Suppressor macrophage treated with lipopolysaccharide for 4 hours (primary cell): Measurements from ENCODE around the gene DENND4A.
A peak's percentile ranks its signal among the peaks of the same experiment; 100 is the strongest.
"Not testable (repeated sequence)": the region's sequence is repeated elsewhere in the genome, so short reads cannot be mapped to it uniquely, and the experiment has no call there.

Source experiments
- DNase-seq: peaks from one replicate; pipeline ENCODE4 v3.0.0-alpha.2; 2020

Gene DENND4A

GRCh38 chr15:65626856-65627255, 165.2 kb downstream of the DENND4A start:
- no peak for DNase-seq

DNA sequence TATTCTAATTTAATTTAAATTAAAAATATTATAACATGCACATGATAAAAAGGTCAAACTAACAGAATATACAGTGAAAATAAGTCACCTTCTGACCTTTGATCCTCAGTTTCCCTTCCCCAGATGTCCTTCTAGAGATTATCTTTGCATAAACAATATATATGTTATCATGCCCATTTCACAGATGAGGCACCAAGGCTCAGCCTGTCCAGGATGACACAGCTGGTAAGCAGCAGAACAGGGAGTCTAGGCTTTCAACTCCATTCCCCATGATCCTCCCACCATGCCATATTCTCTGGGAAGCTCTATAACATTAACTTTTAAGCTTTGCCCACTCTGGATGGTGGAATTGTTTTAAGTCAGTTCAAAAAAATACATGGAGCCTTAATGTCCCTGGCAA, 169.0 kb downstream of the DENND4A start:
- DNase-seq, result no peak

- no peak for DNase-seq
These were observed 170.5 kb downstream of the DENND4A start, which contains the start of gene SLC24A1 for GRCh38 chr15:65621638-65622037. SLC24A1 (plus strand) TSS chr15:65621938; CDS start chr15:65624081, 2,143 bp downstream.

DNA sequence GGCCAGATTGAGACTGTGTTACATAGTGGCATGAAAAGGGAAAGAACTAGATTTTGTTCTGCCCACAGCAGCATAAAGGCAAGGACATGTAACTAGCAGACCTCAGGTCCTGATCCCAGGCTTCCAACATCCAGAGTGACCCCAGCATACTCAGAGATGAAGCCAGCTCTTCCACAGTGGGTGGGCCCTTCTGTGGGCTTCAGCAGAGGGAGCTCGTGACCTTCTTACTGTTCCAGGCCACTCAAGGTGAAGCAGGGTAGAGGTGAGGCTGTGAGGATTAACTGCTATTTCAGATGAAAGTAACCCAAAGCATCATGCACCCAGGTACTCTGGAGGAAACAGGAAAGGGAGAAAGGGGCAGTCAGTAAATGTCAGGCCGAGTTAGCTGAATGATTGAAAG, 171.3 kb downstream of the DENND4A start:
- no peak for DNase-seq

DNA sequence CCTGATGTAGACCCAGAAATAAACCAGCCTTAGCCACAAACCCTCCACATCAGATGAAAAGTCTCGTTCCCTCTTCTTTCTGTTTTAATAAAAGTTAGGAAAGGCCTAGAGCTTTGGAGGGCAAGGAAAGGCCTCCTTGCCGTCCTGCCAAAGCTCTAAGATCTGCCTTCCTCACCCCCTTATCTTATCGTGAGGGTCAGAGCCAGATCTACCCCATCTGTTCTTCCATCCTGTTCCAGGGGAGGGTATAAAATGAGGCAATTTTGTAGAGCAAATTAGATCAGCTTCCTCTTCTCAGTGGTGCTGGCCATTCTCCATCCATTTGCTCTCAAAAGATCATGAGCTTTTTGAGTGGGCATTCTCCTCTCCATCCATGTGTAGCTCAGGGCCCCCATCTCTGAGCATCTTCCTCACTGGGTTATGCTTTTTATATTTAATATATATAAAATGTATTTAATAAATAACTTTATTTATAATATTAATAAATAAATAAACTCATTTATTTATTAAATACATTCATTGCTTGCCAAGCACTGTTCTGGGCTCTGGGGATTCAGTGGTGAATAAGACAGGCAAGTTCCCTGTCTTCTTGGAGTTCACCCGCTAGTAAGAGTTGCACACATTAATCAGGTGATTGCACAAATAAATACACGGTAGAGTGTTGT, 172.3 kb downstream of the DENND4A start:
- no peak for DNase-seq

DNA sequence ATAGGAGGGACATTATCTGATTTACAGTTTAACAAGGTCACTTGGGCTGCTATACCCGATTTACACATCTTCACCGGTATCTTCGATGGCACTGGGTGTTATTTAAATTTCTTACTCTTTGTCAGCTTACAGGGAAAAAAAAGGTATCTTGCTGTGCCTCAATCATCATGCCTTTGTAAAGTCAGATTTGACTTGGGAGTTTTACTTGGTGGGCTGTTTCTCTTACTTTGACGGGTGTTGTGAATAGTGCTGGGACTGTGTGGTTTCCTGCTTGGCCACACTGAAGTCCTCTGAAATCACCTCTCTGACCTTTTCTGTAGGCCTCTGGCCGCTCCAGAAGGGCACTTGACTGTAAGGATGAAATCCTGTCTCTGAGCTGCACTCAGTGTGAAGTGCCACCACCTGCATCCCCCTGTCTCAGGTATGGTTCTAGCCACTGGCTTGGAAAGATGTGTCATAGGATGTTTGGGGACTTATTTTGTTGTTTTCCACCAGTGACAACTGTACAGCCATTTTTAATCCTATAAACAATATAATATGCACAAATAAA, 173.5 kb downstream of the DENND4A start:
- DNase-seq, result no peak

- not testable (repeated sequence) for DNase-seq
These were observed 176.2 kb downstream of the DENND4A start for GRCh38 chr15:65615887-65616286.

- peak; percentile 47 for DNase-seq
These were observed 178.9 kb downstream of the DENND4A start for GRCh38 chr15:65612949-65613744.

GRCh38 chr15:65612616-65612946, 179.5 kb downstream of the DENND4A start:
- peak; percentile 55 for DNase-seq

DNA sequence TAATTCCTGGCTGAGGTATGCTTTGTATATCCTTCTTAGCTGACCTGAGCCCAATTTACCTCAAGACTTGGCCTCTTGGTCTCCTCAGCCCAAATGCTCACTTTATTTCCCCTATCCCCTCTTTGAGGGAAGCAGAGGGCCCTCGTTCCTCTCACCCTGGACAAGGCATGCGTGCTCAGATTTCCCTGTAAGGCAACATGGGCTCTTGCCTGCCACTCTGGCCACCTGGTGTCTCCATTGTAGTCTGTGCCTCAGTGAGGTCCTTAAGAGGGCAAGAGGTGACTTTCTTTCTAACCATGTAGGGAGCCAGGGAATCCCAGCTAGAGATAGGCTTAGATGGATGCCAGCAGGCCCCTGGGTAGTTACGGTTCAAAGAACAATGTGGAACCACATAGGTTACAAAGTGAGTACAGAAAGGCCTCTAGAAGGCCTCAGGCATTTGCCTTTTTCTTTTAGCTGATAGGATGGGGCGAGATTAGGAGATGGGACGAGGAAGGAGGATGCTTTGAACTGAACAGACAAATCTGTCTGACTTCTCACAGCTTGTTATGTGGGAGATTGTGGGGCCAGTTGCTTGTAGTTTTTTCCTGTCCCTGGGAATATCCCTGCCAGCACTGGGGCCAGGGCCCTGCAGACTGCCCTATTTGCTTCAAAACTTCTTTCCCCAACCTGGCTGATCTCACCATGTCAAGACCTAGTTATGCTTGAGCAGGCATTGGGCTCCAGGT, 180.0 kb downstream of the DENND4A start:
- no peak for DNase-seq

- DNase-seq, result peak; percentile 99
These were observed 181.0 kb downstream of the DENND4A start, which contains the start of gene INTS14 for GRCh38 chr15:65610871-65611718. INTS14 (minus strand) TSS chr15:65611131; CDS start chr15:65607380, 3,751 bp downstream.
